H9 (cell line): Measurements from ENCODE around the gene MTHFD1L. TPM values are rescaled to one million over a fixed set of nuclear protein-coding genes. Genes with fewer than 3 reads are reported as not detected.
A peak's percentile ranks its signal among the peaks of the same experiment; 100 is the strongest.

ENCODE experiments used
- DNase-seq: peaks from one replicate; pipeline ENCODE4 v3.0.0-alpha.2; 2017
- H2AFZ ChIP-seq: one replicate; pipeline ENCODE4 v1.6.1; 2013; ENCODE audit warnings: mild to moderate bottlenecking, low read length, control low read depth, moderate library complexity
- H2AK5ac ChIP-seq: 2 replicates; pipeline ENCODE4 v1.6.1; 2013; ENCODE audit warnings: low read length, control low read depth, mixed read lengths; ENCODE audit not compliant: insufficient read length
- H2BK120ac ChIP-seq: one replicate; pipeline ENCODE4 v1.6.1; 2013; ENCODE audit warnings: low read depth, mild to moderate bottlenecking, low read length, control low read depth, inconsistent platforms; ENCODE audit not compliant: poor library complexity, severe bottlenecking
- H2BK12ac ChIP-seq: 2 replicates; pipeline ENCODE4 v1.6.1; 2013; ENCODE audit warnings: low read length, control low read depth, mixed read lengths, low read depth; ENCODE audit not compliant: insufficient read length
- H2BK15ac ChIP-seq: 2 replicates; pipeline ENCODE4 v1.6.1; 2013; ENCODE audit warnings: low read depth, low read length, control low read depth
- H2BK20ac ChIP-seq: one replicate; pipeline ENCODE4 v1.6.1; 2013; ENCODE audit warnings: low read depth, mild to moderate bottlenecking, low read length, control low read depth, inconsistent platforms; ENCODE audit not compliant: poor library complexity, severe bottlenecking
- H2BK5ac ChIP-seq: 2 replicates; pipeline ENCODE4 v1.6.1; 2013; ENCODE audit warnings: low read length, control low read depth, mixed read lengths; ENCODE audit not compliant: insufficient read length
- H3K14ac ChIP-seq: 2 replicates; pipeline ENCODE4 v1.6.1; 2013; ENCODE audit warnings: low read length, control low read depth; ENCODE audit not compliant: insufficient read depth
- H3K18ac ChIP-seq: 2 replicates; pipeline ENCODE4 v1.6.1; 2013; ENCODE audit warnings: low read depth, mild to moderate bottlenecking, mixed read lengths, low read length, control low read depth; ENCODE audit not compliant: insufficient read length
- H3K23ac ChIP-seq: 2 replicates; pipeline ENCODE4 v1.6.1; 2013; ENCODE audit warnings: low read length, control low read depth, mixed read lengths, low read depth; ENCODE audit not compliant: insufficient read length
- H3K23me2 ChIP-seq: 2 replicates; pipeline ENCODE4 v1.6.1; 2013; ENCODE audit warnings: low read depth, mild to moderate bottlenecking, mixed read lengths, low read length, control low read depth; ENCODE audit not compliant: insufficient read length, poor library complexity, severe bottlenecking
- H3K27ac ChIP-seq: 2 replicates; pipeline ENCODE4 v1.5.1; 2013; ENCODE audit warnings: low read length, control low read depth, mixed read lengths, low read depth; ENCODE audit not compliant: insufficient read length
- H3K27me3 ChIP-seq: 2 replicates; pipeline ENCODE4 v1.6.1; 2013; ENCODE audit warnings: low read length, control low read depth, inconsistent platforms; ENCODE audit not compliant: insufficient read depth
- H3K4ac ChIP-seq: 2 replicates; pipeline ENCODE4 v1.6.1; 2013; ENCODE audit warnings: low read depth, mild to moderate bottlenecking, control low read depth, inconsistent platforms, low read length, moderate library complexity
- H3K4me1 ChIP-seq: 2 replicates; pipeline ENCODE4 v1.6.1; 2013; ENCODE audit warnings: low read length, control low read depth, inconsistent platforms; ENCODE audit not compliant: insufficient read depth
- H3K4me2 ChIP-seq: 2 replicates; pipeline ENCODE4 v1.6.1; 2013; ENCODE audit warnings: low read length, control low read depth, mixed read lengths; ENCODE audit not compliant: insufficient read length, insufficient read depth
- H3K56ac ChIP-seq: 2 replicates; pipeline ENCODE4 v1.6.1; 2013; ENCODE audit warnings: low read depth, mild to moderate bottlenecking, mixed read lengths, low read length, control low read depth; ENCODE audit not compliant: insufficient read length
- H3K79me1 ChIP-seq: 2 replicates; pipeline ENCODE4 v1.6.1; 2013; ENCODE audit warnings: low read depth, mild to moderate bottlenecking, moderate library complexity, low read length, control low read depth, inconsistent platforms; ENCODE audit not compliant: insufficient read depth, poor library complexity, severe bottlenecking
- H3K79me2 ChIP-seq: 2 replicates; pipeline ENCODE4 v1.6.1; 2013; ENCODE audit warnings: low read length, control low read depth, inconsistent platforms; ENCODE audit not compliant: insufficient read depth
- H3K9ac ChIP-seq: 2 replicates; pipeline ENCODE4 v1.6.1; 2013; ENCODE audit warnings: low read length, control low read depth, mixed read lengths; ENCODE audit not compliant: insufficient read length; ENCODE audit errors: extremely low read depth
- H3K9me3 ChIP-seq: one replicate; pipeline ENCODE4 v1.6.1; 2013; ENCODE audit warnings: low read depth, low read length, inconsistent platforms; ENCODE audit not compliant: control insufficient read depth
- H3T11ph ChIP-seq: one replicate; pipeline ENCODE4 v1.6.1; 2013; ENCODE audit warnings: mild to moderate bottlenecking, low read length, control low read depth, inconsistent platforms
- H4K20me1 ChIP-seq: one replicate; pipeline ENCODE4 v1.6.1; 2013; ENCODE audit not compliant: control insufficient read depth, insufficient read length, insufficient read depth
- H4K5ac ChIP-seq: 2 replicates; pipeline ENCODE4 v1.6.1; 2013; ENCODE audit warnings: low read depth, mild to moderate bottlenecking, mixed read lengths, low read length, control low read depth; ENCODE audit not compliant: insufficient read length
- H4K8ac ChIP-seq: replicated peaks from 2 replicates; pipeline ENCODE4 v1.6.1; 2013; ENCODE audit warnings: low read length, control low read depth, mixed read lengths, low read depth; ENCODE audit not compliant: insufficient read length
- H4K91ac ChIP-seq: 2 replicates; pipeline ENCODE4 v1.6.1; 2013; ENCODE audit warnings: low read depth, mild to moderate bottlenecking, moderate library complexity, mixed read lengths, low read length, control low read depth; ENCODE audit not compliant: insufficient read length
- H3K27ac Mint-ChIP-seq, 3 experiments: 2 replicates in 2 of 3; 3 replicates in 1 of 3; pipeline ENCODE4 v1.8.0; 2020 to 2021; ENCODE audit warnings: mixed read lengths in 3 of 3, mild to moderate bottlenecking in 1 of 3, moderate library complexity in 1 of 3
- H3K27me3 Mint-ChIP-seq: 2 replicates; pipeline ENCODE4 v1.8.0; 2021; ENCODE audit warnings: low read depth, mild to moderate bottlenecking, moderate library complexity, mixed read lengths
- H3K36me3 Mint-ChIP-seq, 3 experiments: 2 replicates in 2 of 3; 3 replicates in 1 of 3; pipeline ENCODE4 v1.8.0; 2020 to 2021; ENCODE audit warnings: low read depth in 3 of 3, mixed read lengths in 3 of 3; ENCODE audit not compliant: insufficient read depth in 1 of 3
- H3K4me1 Mint-ChIP-seq, 2 experiments: 2 replicates each; pipeline ENCODE4 v1.8.0; 2020; ENCODE audit warnings: mixed read lengths in 2 of 2
- H3K4me3 Mint-ChIP-seq, 2 experiments: 2 replicates in 1 of 2; 3 replicates in 1 of 2; pipeline ENCODE4 v1.8.0; 2020 to 2021; ENCODE audit warnings: mild to moderate bottlenecking in 2 of 2, mixed read lengths in 2 of 2, moderate library complexity in 1 of 2
- H3K9me3 Mint-ChIP-seq, 2 experiments: 2 replicates in 1 of 2; 3 replicates in 1 of 2; pipeline ENCODE4 v1.8.0; 2020; ENCODE audit warnings: mild to moderate bottlenecking in 2 of 2, mixed read lengths in 2 of 2, moderate library complexity in 1 of 2
- WGBS: extraction: QIAGEN DNeasy Blood & Tissue Kit; methylation state at CpG from one replicate; pipeline ENCODE4 v1.1.7; 2013; ENCODE audit warnings: missing lambda C conversion rate, low lambda C conversion rate, mixed read lengths; ENCODE audit not compliant: insufficient read length; ENCODE audit errors: extremely low coverage; 5-methylcytosine and 5-hydroxymethylcytosine counted together
- total RNA-seq: library from RNA; stranded (reverse); gene quantifications from 2 replicates; pipeline ENCODE4 v1.2.1, GENCODE V29; 2021
- TF ChIP-seq, protein P1 (sequence below): fragments of 200-600 bp; sonication (generic); conservative IDR thresholded peaks from 3 replicates; pipeline ENCODE4 v1.8.0; 2021; ENCODE audit warnings: antibody characterized with exemption, mild to moderate bottlenecking

MTHFD1L gene
- total RNA-seq, 1 experiment from 2014 or later = 90.2 TPM

DNA sequence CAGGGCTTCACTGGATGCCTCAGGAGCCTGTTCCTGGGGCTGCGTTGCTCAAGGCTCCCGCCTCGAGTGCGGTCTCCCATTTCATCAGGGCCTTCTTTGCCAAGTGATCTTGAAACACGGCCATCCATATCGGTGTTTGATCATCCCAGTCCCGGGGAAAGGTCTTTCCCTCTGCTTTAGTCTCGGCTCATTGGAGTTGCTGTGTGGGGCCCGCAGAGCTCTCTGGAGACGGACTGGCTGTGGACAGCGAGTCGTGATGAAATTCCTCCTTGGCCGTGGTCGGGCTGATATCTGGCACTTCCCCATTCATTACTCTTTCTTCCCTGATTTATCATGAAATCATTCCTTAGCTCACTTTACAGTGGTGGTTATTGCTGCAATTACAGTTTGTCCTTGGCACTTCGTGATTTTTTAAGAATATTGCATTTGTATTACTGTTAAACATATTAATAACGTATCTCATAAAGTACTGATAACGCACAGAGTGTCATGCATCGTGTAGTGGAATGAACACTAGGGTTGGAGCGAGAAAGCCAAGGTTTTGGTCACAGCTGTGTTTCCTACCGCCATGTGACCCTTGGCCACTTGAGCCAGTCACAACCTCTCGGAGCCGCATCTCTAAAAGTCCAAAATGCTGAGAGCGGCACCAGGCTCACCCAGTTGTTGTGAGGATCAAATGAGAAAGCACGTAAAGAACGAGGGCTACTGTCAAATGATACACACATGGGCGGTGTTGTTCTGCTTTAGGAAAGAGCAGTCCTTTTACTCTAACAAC lies 71.8 kb downstream of the MTHFD1L start:
- Histone ChIP-seq H3K9ac (no peak overlapping the region), H3K23ac (no peak overlapping the region), H3K4ac (no peak overlapping the region), H4K5ac (no peak overlapping the region), H2BK20ac (no peak overlapping the region), H3K4me1 (no peaks in the 10 kb centered on the region), H2BK12ac (no peak overlapping the region), H2BK5ac (no peak overlapping the region), H3K27ac (no peak overlapping the region), H4K91ac (no peak overlapping the region), H3T11ph (no peak overlapping the region), H2BK15ac (no peak overlapping the region), H2AK5ac (no peak overlapping the region), H3K79me1 (no peaks in the 10 kb centered on the region), H3K56ac (no peak overlapping the region), H3K23me2 (no peaks in the 10 kb centered on the region), H3K79me2 (no peaks in the 10 kb centered on the region), H3K14ac (no peak overlapping the region), H3K27me3 (no peaks in the 10 kb centered on the region), H2AFZ (no peak overlapping the region), H3K4me2 (no peak overlapping the region), H3K18ac (no peak overlapping the region), H2BK120ac (no peak overlapping the region), H4K8ac (no peak overlapping the region), H4K20me1 (no peaks in the 10 kb centered on the region), H3K9me3 (no peaks in the 10 kb centered on the region)
- H3K4me3 Mint-ChIP-seq = no peak overlapping the region
- no CpG with 5 or more reads among the region's 26 CpGs for WGBS
- H3K27ac Mint-ChIP-seq = peak overlapping the region in 2 of 3 experiments; percentile 3 to 69; a peak in 2 of 7 replicates
- TF ChIP-seq, protein P1, sequence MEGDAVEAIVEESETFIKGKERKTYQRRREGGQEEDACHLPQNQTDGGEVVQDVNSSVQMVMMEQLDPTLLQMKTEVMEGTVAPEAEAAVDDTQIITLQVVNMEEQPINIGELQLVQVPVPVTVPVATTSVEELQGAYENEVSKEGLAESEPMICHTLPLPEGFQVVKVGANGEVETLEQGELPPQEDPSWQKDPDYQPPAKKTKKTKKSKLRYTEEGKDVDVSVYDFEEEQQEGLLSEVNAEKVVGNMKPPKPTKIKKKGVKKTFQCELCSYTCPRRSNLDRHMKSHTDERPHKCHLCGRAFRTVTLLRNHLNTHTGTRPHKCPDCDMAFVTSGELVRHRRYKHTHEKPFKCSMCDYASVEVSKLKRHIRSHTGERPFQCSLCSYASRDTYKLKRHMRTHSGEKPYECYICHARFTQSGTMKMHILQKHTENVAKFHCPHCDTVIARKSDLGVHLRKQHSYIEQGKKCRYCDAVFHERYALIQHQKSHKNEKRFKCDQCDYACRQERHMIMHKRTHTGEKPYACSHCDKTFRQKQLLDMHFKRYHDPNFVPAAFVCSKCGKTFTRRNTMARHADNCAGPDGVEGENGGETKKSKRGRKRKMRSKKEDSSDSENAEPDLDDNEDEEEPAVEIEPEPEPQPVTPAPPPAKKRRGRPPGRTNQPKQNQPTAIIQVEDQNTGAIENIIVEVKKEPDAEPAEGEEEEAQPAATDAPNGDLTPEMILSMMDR = no peak
- H3K36me3 Mint-ChIP-seq = peaks cover 19 to 72% (median 56%) of the 10 kb centered on the region in 3 experiments; a peak in 6 of 7 replicates
- no peaks in the 10 kb centered on the region for H3K27me3 Mint-ChIP-seq
- no peak for DNase-seq
- H3K9me3 Mint-ChIP-seq = no peaks in the 10 kb centered on the region
- H3K4me1 Mint-ChIP-seq = no peaks in the 10 kb centered on the region
